ENCODE data around the gene ADCY5.

Gene ADCY5

DNA sequence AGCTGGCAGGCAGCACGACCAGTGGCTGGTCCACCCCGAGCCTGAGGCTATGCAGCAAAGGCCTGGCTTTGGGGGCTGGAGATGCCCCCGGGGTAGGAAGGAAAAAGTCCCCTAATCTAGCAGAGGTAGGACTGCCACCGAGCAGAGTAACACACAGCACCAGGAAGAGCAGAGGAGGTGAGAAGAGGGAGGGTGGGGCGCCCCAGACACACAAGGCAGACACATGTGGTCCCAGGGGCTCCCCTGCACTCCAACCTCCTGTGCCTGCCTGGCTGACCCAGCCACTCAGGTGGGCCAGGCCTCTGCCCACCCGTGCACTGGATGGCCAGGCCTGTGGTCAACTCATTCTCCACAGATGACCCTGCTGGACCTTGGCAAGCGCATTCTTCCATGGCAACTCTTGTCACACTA, 112.4 kb downstream of the ADCY5 start:
- no peak for DNase-seq (ENCODE audit: low read depth)
- H3K4me3 ChIP-seq (ENCODE audit: control insufficient read depth, low read depth, low read length): no peak overlapping the region
- TF ChIP-seq, protein P1, sequence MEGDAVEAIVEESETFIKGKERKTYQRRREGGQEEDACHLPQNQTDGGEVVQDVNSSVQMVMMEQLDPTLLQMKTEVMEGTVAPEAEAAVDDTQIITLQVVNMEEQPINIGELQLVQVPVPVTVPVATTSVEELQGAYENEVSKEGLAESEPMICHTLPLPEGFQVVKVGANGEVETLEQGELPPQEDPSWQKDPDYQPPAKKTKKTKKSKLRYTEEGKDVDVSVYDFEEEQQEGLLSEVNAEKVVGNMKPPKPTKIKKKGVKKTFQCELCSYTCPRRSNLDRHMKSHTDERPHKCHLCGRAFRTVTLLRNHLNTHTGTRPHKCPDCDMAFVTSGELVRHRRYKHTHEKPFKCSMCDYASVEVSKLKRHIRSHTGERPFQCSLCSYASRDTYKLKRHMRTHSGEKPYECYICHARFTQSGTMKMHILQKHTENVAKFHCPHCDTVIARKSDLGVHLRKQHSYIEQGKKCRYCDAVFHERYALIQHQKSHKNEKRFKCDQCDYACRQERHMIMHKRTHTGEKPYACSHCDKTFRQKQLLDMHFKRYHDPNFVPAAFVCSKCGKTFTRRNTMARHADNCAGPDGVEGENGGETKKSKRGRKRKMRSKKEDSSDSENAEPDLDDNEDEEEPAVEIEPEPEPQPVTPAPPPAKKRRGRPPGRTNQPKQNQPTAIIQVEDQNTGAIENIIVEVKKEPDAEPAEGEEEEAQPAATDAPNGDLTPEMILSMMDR (conservative IDR thresholded peaks at IDR 0.05; ENCODE audit: control insufficient read depth, insufficient read depth, low read depth, low read length): no peak

DNA sequence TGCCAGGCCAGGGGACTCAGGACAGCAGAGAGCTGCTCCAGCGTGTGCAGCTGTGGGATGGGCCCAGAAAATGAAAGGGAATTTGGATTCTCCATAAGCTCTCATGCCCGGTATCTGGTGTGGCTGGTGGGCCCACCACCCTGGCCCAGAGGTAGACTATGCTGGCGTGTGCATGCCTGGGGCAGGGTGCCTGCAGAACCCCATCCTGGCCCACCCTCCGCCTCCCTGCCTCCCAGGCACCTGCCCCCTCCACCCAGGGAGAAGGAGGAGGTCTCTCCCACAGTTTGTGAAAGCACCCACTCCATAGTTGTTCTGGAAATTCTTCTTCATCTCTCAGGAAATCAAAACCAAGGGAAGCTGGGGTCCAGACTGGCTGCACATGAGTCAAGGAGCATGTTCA, 112.9 kb downstream of the ADCY5 start:
- no peak overlapping the region for H3K4me3 ChIP-seq (ENCODE audit: control insufficient read depth, low read depth, low read length)
- TF ChIP-seq, protein P1 (conservative IDR thresholded peaks at IDR 0.05; ENCODE audit: control insufficient read depth, insufficient read depth, low read depth, low read length): no peak
- no peak for DNase-seq (ENCODE audit: low read depth)

DNA sequence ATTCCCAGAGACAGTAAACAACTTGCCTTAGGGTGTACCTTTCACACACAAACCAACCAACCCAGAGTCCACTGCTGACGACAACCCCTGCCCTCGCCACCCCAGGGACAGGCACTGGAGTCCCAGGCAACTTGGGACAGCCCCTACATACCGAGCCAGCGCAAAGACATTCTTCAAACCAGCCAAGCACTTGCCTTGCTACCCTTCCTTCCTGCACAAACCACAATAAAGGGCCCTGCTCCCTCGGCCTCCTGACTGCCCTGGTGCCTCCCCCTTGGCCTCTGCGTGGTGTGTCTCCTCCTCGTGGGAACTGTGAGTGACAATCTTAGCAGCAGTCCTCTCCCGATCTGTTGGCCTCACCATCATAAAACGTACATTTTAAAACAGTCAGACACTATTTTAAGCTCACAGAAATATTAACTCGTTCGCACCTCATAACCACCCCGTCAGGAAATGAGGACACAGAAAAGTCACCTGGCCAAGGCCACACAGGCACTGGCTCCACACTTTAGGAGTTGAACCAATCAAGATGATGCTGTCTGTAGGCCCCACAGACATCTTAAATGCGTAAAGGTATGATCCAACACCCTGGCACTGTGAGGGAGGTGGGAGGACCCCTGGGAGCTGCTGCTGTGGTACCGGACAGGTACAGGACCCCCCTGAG, 113.8 kb downstream of the ADCY5 start:
- no peak overlapping the region for H3K4me3 ChIP-seq (ENCODE audit: control insufficient read depth, low read depth, low read length)
- no peak for DNase-seq (ENCODE audit: low read depth)

DNA sequence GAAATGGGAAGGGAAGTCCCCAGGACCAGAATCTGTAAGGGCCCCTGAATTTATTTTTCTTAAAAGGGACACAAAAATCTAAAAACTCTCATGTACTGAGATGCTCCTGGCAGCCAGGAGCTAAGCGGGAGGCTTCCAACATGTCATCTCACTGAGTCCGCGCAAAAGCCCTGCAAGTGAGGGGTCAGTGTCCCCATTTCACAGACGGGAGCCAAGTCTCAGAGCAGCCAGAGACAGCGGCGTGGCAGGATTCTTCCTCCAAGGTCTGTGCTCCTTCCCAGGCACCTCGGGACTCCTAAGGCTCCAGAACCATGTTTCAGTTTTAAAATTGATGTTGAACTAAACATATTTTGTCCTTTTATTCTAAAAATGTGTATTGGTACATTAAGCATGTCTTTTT, 114.8 kb downstream of the ADCY5 start:
- no peak overlapping the region for H3K4me3 ChIP-seq (ENCODE audit: control insufficient read depth, low read depth, low read length)
- TF ChIP-seq, protein P1 (conservative IDR thresholded peaks at IDR 0.05; ENCODE audit: control insufficient read depth, insufficient read depth, low read depth, low read length): no peak
- DNase-seq (ENCODE audit: low read depth): no peak

More for the DNA sequence above, 113.8 kb downstream of the ADCY5 start:
- TF ChIP-seq, protein P1 (conservative IDR thresholded peaks at IDR 0.05; ENCODE audit: control insufficient read depth, insufficient read depth, low read depth, low read length): no peak

DNA sequence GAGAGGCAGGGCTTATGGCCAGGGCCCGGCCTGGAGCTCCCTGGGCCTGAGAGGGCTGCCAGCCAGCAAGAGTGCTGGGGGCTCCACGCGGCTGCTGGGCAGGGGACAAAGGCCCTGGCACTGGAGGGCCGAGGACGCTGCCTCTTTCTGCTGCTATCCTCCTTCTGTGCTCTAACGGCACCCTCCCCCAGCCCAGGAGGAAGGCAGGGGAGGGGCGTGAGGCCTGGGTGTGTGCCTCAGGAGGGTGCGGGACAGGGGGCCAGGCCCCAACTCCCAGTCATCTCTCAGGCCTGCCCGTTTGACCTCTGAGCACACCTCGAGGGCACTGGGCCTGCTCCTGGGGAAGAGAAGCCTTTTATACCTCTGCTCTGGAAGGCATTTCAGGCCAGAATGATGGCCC, 115.5 kb downstream of the ADCY5 start:
- DNase-seq (ENCODE audit: low read depth): no peak
- TF ChIP-seq, protein P1 (conservative IDR thresholded peaks at IDR 0.05; ENCODE audit: control insufficient read depth, insufficient read depth, low read depth, low read length): no peak

DNA sequence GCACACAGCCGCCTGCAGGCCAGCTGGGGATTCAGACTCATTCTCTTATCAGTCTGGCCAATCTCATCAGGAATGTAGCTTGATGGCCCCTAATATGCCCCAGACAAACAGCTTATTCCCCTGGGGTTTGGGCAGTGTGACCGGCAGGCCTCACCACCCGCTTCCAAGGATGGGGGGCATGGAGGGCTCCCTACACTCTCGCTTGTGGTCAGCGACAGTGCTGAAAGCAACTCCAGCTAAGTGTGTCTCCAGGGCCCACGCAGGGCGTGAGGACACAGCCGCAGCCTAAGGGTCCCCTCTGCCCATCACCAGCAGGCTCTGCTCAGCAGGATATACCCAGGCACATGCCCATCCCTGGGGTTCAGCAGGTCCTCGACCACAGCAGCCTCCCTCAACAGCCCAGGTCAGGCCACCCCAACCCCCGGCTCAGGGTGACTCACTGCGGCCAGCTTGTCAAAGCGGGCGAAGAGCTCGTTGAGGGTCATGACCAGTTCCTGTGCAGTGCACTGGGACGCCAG, 116.7 kb downstream of the ADCY5 start:
- DNase-seq (ENCODE audit: low read depth): no peak
- no peak overlapping the region for H3K4me3 ChIP-seq (ENCODE audit: control insufficient read depth, low read depth, low read length)
- TF ChIP-seq, protein P1 (conservative IDR thresholded peaks at IDR 0.05; ENCODE audit: control insufficient read depth, insufficient read depth, low read depth, low read length): no peak

More for the DNA sequence above, 115.5 kb downstream of the ADCY5 start:
- no peak overlapping the region for H3K4me3 ChIP-seq (ENCODE audit: control insufficient read depth, low read depth, low read length)

Data from fibroblast of mammary gland (primary cell).